ENCODE measurements around the gene ERBB2.

The ERBB2 gene

GRCh38 chr17:39655105-39655504 lies 44.8 kb upstream of the ERBB2 start:
- Histone ChIP-seq H3K9ac (ENCODE audit: low read length) (no peak overlapping the region), H3K9me2 (replicated peaks; ENCODE audit: insufficient read depth, low read length) (no peaks in the 10 kb centered on the region), H3K4me2 (ENCODE audit: low read depth, low read length) (no peak overlapping the region), H4K20me1 (ENCODE audit: insufficient read depth, low read length) (no peaks in the 10 kb centered on the region), H2AFZ (ENCODE audit: low read length) (no peak overlapping the region), H3F3A (ENCODE audit: insufficient read depth, low read length) (no peaks in the 10 kb centered on the region), H3K4me3 (ENCODE audit: low read length) (no peak overlapping the region), H3K27me3 (replicated peaks; ENCODE audit: insufficient read depth, low read length) (no peaks in the 10 kb centered on the region), H3K4me1 (ENCODE audit: low read length) (no peaks in the 10 kb centered on the region), H3K27ac (ENCODE audit: low read length) (no peak overlapping the region), H3K36me3 (replicated peaks; ENCODE audit: insufficient read depth, low read length) (no peaks in the 10 kb centered on the region), H3K79me2 (ENCODE audit: low read length) (0 out of 2 replicates have a peak, but pooled peaks cover 10% of the 10 kb centered on the region), H3K9me3 (replicated peaks; ENCODE audit: insufficient read depth, low read length) (no peaks in the 10 kb centered on the region)
- no peak for DNase-seq
- no peak for TF ChIP-seq CTCF (IDR thresholded peaks at IDR 0.05; ENCODE audit: low read length)
- no peak for TF ChIP-seq EZH2phosphoT487 (IDR thresholded peaks at IDR 0.05; ENCODE audit: low read length)
- TF ChIP-seq EZH2 (optimal IDR thresholded peaks at IDR 0.05; ENCODE audit: low read depth, low read length): no peak

- H3K27me3 ChIP-seq (replicated peaks; ENCODE audit: insufficient read depth, low read length): no peaks in the 10 kb centered on the region
- no peak overlapping the region for H3K4me2 ChIP-seq (ENCODE audit: low read depth, low read length)
- TF ChIP-seq EZH2phosphoT487 (IDR thresholded peaks at IDR 0.05; ENCODE audit: low read length) (no peak), CTCF (IDR thresholded peaks at IDR 0.05; ENCODE audit: low read length) (no peak), EZH2 (optimal IDR thresholded peaks at IDR 0.05; ENCODE audit: low read depth, low read length) (no peak)
- no peak overlapping the region for H3K27ac ChIP-seq (ENCODE audit: low read length)
- no peak for DNase-seq
- H2AFZ ChIP-seq (ENCODE audit: low read length): no peak overlapping the region
- no peaks in the 10 kb centered on the region for H3K9me3 ChIP-seq (replicated peaks; ENCODE audit: insufficient read depth, low read length)
- no peaks in the 10 kb centered on the region for H3K9me2 ChIP-seq (replicated peaks; ENCODE audit: insufficient read depth, low read length)
- no peaks in the 10 kb centered on the region for H4K20me1 ChIP-seq (ENCODE audit: insufficient read depth, low read length)
- no peaks in the 10 kb centered on the region for H3K36me3 ChIP-seq (replicated peaks; ENCODE audit: insufficient read depth, low read length)
- H3K4me3 ChIP-seq (ENCODE audit: low read length): no peak overlapping the region
- H3K79me2 ChIP-seq (ENCODE audit: low read length): 0 out of 2 replicates have a peak, but pooled peaks cover 10% of the 10 kb centered on the region
- H3F3A ChIP-seq (ENCODE audit: insufficient read depth, low read length): no peaks in the 10 kb centered on the region
- no peaks in the 10 kb centered on the region for H3K4me1 ChIP-seq (ENCODE audit: low read length)
- no peak overlapping the region for H3K9ac ChIP-seq (ENCODE audit: low read length)
Measured at GRCh38 chr17:39658346-39658745, 41.5 kb upstream of the ERBB2 start.

- no peaks in the 10 kb centered on the region for H4K20me1 ChIP-seq (ENCODE audit: insufficient read depth, low read length)
- H3K36me3 ChIP-seq (replicated peaks; ENCODE audit: insufficient read depth, low read length): no peaks in the 10 kb centered on the region
- 0 out of 2 replicates have a peak, but pooled peaks cover 10% of the 10 kb centered on the region for H3K79me2 ChIP-seq (ENCODE audit: low read length)
- no peaks in the 10 kb centered on the region for H3F3A ChIP-seq (ENCODE audit: insufficient read depth, low read length)
- no peaks in the 10 kb centered on the region for H3K9me3 ChIP-seq (replicated peaks; ENCODE audit: insufficient read depth, low read length)
- H3K27ac ChIP-seq (ENCODE audit: low read length): no peak overlapping the region
- no peaks in the 10 kb centered on the region for H3K9me2 ChIP-seq (replicated peaks; ENCODE audit: insufficient read depth, low read length)
- no peak overlapping the region for H3K4me2 ChIP-seq (ENCODE audit: low read depth, low read length)
- no peaks in the 10 kb centered on the region for H3K4me1 ChIP-seq (ENCODE audit: low read length)
- TF ChIP-seq EZH2 (optimal IDR thresholded peaks at IDR 0.05; ENCODE audit: low read depth, low read length) (no peak), CTCF (IDR thresholded peaks at IDR 0.05; ENCODE audit: low read length) (no peak), EZH2phosphoT487 (IDR thresholded peaks at IDR 0.05; ENCODE audit: low read length) (no peak)
- no peak for DNase-seq
- H3K27me3 ChIP-seq (replicated peaks; ENCODE audit: insufficient read depth, low read length): no peaks in the 10 kb centered on the region
- no peak overlapping the region for H2AFZ ChIP-seq (ENCODE audit: low read length)
- H3K9ac ChIP-seq (ENCODE audit: low read length): no peak overlapping the region
- no peak overlapping the region for H3K4me3 ChIP-seq (ENCODE audit: low read length)
Measured at GRCh38 chr17:39658760-39659159, 41.1 kb upstream of the ERBB2 start.
